CD4-positive, alpha-beta T cell treated with Interleukin-21 for 1 hour (primary cell): ENCODE results near the gene TMCO4.

Experiments used
- DNase-seq: peaks from one replicate; pipeline ENCODE4 v3.0.0-alpha.2; 2020

Gene TMCO4

DNA sequence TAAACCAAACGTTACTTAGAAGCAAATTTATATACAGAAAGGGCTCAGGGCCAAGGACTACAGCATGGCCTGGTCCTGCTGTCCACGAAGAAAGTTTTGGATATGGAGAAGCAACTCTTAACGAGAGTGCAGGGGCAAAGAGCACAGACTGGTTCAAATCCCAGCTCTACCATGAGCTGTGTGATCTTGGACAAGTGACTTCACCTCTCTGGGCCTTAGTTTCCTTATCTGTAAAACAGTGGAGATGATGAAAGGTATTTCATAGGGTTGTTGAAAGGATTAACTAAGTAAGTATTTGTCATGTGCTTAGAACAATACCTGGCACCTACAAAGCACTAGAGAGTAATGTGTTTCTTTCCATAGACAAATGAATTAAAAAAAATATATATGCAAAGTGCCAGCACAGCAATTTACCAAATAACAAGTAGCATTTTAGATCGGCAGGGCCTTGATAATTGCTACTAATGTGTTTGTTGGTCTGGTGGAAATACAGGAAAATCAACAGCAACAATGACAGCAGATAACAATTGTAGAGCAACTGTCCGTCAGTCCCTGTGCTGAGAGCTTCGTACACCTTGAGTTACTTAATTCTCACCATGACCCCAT is 25.4 kb downstream of the TMCO4 start:
- DNase-seq = no peak

DNA sequence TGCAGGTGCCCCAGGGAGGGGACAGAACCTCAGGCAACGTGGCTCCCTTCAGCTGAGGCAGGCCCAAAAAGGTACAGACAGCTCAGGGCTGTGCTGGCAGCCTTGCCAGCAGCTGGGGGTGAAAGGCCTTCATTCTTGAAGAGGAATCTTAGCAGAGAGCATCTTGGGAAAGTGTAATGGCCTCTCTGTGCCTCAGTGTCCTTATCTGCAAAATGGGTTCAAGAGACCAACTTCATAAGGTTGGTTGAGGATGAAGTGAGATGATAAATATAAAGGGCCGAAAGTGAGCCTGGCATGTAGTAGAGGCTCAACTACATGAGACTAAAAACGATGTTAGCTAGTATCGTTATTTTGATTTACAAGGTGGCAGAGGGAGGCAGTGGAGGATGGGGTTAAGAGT is 26.2 kb downstream of the TMCO4 start:
- DNase-seq = no peak

- DNase-seq = no peak
Observed at GRCh38 chr1:19772053-19772452, 27.7 kb downstream of the TMCO4 start.

DNA sequence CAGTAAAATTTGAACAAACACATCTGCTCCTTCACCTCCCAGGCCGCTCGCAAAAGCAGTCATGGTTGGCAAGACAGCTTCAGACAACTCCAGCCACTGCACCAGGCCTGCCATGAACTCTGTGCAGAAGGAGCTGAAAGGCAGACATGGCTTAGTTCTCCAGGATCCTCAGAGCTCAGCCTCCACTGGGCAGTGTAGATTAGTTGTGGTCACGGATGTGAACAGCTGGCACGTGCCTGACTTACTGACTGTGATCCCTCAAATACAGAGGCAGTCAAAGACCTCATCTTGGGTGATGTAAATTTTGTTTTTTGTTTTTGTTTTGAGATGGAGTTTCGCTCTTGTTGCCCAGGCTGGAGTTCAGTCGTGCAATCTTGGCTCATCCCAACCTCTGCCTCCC is 28.4 kb downstream of the TMCO4 start:
- DNase-seq = no peak

GRCh38 chr1:19770436-19771190 is 29.1 kb downstream of the TMCO4 start:
- DNase-seq = no peak

DNA sequence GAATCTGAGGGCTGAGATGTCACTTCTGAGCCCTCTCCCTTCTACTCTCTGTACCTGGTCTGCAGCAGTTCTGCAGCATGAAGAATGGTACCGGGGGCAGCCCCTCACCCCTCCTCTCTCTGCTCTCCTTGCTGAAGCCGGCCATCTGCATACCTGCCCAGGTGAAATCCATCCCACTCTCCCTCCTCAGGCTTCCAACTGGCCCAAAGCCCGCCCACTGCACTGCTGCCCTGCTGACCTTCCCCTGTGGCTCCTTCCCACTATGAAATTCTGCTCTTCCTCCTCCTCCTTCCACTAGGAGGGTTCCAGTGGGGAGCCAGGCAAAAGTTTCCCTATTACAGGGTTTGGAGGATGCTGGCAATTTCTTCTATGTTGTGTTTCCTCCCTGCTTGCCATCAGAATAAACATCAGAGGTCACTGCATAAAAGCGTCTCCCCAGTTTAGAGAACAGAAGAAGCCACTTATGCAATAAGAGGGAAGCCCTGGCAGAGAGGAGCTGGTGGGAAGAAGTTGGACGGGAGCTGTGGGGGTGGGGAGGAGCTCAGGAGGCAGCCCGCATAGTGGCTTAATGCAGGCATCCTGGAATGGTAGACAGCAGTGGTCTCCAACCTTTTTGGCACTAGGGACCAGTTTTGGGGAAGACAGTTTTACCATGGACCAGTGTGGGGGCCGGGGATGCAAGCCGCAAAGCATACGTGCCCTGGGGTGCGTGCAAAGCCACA is 30.3 kb downstream of the TMCO4 start:
- DNase-seq = no peak

DNA sequence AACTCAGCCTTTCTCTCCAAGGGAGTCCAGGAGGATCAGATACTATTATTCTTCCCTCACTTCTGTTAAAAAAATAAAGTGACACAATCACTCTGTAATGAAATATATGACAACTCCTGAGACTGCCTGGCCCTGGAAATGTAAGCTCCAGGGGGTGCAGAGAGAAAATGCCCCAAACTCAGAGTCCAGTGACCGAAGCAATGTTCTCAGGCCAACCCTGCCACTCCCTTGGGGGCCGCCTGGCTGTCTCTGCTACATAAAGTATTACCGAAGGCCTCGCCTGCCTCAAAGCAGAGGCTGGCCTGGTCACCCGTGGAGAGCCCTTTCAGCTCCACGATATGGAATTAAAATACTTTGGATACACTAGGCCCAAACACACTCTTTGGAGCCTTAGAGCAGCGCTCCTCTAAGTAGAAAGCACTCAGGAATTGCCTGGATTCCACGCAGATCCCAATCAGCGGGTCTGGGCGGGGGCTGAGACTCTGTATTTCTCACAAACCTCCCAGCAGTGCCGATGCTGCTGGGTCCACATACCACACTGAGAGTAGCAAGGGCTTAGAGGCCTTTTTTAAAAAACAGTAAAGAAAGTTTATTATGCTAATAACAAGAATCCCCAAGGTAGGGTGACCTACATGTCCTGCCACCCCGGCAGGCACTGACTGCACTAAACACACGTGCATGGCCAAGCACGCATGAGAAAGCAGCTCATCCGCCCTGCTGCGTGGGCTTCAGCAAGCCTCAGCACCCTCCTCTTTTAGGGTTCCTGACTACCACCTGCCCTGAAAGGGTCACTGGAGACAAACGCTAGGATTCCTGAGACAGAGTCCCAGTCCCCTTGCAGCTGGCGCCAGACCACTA is 31.1 kb downstream of the TMCO4 start:
- DNase-seq = no peak

DNA sequence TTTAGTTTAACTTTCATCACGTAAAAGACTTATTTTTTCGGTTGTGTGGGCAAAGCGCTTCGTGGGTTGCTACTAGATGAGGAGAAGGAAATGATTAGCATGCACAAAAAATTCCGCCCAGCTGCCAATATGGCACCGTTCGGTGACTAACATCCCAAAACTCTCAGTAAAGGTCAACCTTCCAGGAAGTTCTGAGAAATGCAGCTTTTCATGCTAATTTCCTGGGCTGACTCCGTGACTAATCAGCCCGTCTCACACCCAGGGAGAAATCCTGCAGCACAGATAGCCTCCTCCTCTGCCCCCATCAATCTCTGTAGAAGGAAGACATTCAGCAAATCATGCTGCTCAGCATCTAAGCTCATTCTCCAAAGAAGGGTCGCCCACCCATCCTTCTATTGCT is 34.1 kb downstream of the TMCO4 start:
- no peak for DNase-seq

- DNase-seq = no peak
Observed at GRCh38 chr1:19764848-19765247, 34.9 kb downstream of the TMCO4 start.

DNA sequence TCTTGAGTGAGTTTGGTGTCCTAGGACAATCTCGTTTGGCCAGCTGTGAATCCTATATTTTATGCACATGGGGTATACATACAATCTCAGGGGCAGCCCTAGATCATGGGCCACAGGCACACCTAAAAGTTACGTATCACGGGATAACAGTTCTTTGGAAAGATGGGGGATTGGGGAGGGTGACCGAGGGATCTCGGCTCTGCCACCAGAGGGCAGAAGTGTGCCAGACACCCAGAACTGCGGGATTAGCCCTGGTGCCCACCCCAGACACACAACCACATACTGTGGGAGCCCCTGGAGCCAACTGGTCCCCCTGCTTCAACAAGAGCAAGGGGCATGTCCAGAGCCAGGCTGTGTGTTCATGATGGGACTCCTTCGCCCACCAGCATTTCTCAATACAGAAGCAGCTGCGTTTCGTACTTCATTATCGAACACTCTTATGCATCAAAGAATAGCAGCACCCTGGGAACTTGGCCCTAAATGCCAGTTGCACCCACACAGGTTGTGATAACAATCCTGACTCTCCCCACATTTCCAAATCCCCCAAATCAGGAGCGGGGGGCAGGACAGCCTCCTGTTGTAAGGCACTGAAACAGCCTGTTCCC is 37.4 kb downstream of the TMCO4 start:
- DNase-seq = peak; percentile 17

- no peak for DNase-seq
Observed at GRCh38 chr1:19759740-19760089, 40.0 kb downstream of the TMCO4 start.

DNA sequence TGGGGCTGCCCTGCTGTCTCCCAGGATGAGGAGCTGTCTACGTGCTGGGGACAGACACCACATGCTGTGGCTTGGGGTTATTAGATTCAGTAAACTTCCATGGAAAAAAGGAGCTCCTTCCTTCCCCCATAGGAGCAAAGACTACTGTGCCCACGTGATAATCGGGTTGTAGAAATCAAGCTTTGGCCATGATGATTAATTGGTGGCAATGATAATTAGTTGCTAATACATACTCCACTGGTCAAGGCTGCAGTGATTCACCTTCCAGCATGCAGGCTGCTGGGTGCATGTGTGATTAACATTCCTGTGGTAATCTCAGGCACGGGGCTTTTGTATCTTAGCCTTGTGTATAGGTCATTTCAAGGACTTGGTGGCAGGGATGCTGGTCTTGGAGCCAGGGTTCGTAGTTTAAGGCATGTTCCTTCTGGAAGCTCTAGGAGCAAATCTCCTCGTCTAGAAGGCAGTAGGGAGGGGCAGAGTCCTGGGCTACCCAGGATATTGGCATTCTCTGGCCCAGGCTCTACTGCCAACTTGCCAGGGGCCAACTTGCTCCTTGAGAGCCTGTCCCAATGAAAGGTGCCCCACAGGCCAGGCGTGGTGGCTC is 41.4 kb downstream of the TMCO4 start:
- no peak for DNase-seq

DNA sequence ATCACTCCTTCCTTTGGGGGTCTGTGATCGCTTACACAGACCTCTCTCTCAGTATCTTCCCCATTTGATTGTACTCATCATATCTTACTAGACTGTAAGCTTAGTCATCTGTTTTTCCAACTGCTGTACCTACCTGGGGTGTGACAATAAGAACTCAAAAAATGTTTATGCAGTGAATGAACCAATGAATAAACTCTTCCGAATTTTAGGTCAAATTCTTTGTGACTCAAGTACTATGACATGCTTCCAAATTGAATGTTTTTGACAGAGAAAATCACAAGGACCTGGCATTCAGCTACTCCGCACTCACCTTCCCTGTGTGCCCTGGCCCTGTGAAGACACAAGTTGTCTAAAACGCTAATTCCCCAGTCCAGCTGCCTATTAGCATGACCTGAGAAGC is 42.1 kb downstream of the TMCO4 start:
- DNase-seq = no peak

GRCh38 chr1:19756480-19756879 is 43.2 kb downstream of the TMCO4 start:
- DNase-seq = no peak

- no peak for DNase-seq
Observed at GRCh38 chr1:19754482-19754881, 45.2 kb downstream of the TMCO4 start.

DNA sequence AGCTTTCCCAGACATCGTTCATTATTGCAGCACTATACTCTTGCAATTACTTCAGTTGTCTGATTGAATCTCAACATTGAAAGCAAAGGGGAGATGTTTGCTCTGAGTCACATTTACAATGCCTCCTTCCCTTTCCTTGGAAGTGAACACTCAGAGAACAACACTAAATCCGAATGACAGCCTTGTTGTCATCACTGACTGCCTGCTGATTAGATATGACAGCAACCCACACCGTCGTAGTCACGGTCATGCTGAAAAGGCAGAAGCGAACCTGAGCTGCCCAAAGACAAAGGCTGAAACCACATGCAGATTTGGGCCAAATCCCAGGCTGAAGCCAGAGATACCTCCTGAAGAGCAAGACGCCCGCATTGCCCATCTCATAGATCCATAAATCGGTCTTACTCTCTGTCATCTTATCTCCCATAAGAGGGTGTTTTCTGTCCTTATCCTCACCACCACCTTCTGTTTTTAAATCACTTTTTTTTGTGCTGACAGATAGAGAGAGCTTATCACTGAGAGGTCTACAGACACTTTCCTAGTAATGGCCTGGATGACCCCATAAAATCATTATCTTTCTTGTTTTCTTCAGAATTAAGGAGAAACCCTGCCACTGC is 47.5 kb downstream of the TMCO4 start:
- DNase-seq = no peak

DNA sequence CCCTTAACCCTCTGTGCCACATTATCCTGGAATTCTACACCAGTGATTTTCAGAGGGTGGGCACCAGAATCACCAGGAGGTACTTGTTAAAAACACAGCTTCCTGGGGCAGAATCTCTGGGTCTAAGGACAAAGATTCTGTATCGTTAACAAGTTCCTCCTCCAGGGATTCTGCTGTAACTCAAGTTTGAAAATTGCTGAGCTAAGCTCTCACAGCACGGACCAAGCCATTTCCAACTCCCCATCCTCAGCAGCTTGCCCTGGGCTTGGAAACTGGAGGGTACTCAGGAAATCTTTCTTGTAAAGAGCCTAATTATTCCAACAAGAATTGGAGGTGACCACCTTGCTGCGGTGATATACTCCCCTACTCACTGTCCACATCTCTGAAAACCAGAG is 48.8 kb downstream of the TMCO4 start:
- DNase-seq = no peak

GRCh38 chr1:19750101-19750881 is 49.4 kb downstream of the TMCO4 start:
- DNase-seq = no peak

DNA sequence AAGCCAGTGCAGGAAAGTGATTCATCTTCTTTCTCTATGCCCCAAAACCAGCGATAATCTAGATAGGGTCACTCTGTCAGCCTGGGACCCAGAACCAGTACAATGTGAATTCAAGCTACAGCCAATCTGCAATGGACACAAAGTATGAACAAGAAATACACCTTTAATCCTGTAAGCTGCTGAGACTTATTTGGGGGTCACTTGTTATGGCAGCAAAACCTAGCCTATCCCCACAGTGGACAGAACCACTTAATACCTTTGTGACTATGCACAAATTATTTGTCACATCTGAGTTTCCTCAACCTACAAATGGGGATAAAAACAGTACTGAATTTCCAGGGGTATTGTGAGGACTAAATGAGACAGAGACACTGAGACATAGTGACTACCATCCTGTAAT is 50.0 kb downstream of the TMCO4 start:
- no peak for DNase-seq

GRCh38 chr1:19747761-19748160 is 52.0 kb downstream of the TMCO4 start:
- no peak for DNase-seq

GRCh38 chr1:19744886-19745285 is 54.8 kb downstream of the TMCO4 start:
- DNase-seq = no peak
